ENCODE data around the gene FHL2. TPM values are rescaled to one million over a fixed set of nuclear protein-coding genes. Genes with fewer than 3 reads are reported as not detected.

FHL2 gene
- total RNA-seq, 2 experiments from 2014 or later: not detected

DNA sequence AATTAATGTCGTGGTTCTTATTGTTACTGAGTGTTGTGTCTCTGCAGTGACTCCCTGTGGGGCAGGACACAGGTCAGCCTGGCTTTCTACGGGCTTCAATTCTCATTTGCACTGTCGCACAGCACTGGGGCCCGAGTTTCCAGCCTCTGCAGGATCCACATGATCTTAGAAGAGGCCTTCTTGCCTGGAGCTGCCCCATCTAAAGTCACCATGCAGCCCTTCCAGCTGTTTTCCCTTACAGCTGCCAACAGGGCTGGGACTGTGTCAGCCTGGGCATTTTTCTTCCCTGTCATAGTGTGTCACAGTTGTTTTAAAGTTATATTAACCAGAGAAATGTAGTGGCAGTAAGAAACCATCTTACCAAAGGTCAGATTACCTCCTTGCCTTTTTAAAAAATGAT is 27.0 kb downstream of the FHL2 start:
- no peak for DNase-seq (ENCODE audit: low spot score)
- Histone ChIP-seq H3K9me3 (ENCODE audit: low read length) (no peaks in the 10 kb centered on the region), H3K4me3 (ENCODE audit: low read depth, low read length, poor library complexity, severe bottlenecking) (no peak overlapping the region), H3K79me2 (ENCODE audit: insufficient read depth, low read depth, low read length) (no peaks in the 10 kb centered on the region), H3K27ac (ENCODE audit: low read depth, low read length, poor library complexity, severe bottlenecking) (no peak overlapping the region), H3K36me3 (ENCODE audit: insufficient read depth, low read length) (no peaks in the 10 kb centered on the region), H3K4me2 (ENCODE audit: low read length) (no peak overlapping the region), H2AFZ (ENCODE audit: low read length) (no peak overlapping the region), H4K20me1 (ENCODE audit: insufficient read depth, low read length) (no peaks in the 10 kb centered on the region), H3K9me2 (ENCODE audit: insufficient read depth, low read length) (no peaks in the 10 kb centered on the region), H3K4me1 (ENCODE audit: insufficient read depth, low read length, poor library complexity, severe bottlenecking) (no peaks in the 10 kb centered on the region)
- ChIA-PET POLR2A (no interaction called here), CTCF (ENCODE audit: unreplicated experiment) (interaction anchor here (0.6 kb wide), 1 partner anchor 150 kb away, joined by 3 read pairs; no protein-coding TSS in a partner anchor)
- intact Hi-C loops (cut with micrococcal nuclease; ENCODE audit: unreplicated experiment): no loop called here
- BruUV-seq (replicated peaks): no TSS peak
- TF ChIP-seq, protein P1, sequence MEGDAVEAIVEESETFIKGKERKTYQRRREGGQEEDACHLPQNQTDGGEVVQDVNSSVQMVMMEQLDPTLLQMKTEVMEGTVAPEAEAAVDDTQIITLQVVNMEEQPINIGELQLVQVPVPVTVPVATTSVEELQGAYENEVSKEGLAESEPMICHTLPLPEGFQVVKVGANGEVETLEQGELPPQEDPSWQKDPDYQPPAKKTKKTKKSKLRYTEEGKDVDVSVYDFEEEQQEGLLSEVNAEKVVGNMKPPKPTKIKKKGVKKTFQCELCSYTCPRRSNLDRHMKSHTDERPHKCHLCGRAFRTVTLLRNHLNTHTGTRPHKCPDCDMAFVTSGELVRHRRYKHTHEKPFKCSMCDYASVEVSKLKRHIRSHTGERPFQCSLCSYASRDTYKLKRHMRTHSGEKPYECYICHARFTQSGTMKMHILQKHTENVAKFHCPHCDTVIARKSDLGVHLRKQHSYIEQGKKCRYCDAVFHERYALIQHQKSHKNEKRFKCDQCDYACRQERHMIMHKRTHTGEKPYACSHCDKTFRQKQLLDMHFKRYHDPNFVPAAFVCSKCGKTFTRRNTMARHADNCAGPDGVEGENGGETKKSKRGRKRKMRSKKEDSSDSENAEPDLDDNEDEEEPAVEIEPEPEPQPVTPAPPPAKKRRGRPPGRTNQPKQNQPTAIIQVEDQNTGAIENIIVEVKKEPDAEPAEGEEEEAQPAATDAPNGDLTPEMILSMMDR (conservative IDR thresholded peaks at IDR 0.05; ENCODE audit: low read length): no peak
- no peak for TF ChIP-seq EZH2phosphoT487 (IDR thresholded peaks at IDR 0.05; ENCODE audit: borderline replicate concordance, low read depth, low read length)

DNA sequence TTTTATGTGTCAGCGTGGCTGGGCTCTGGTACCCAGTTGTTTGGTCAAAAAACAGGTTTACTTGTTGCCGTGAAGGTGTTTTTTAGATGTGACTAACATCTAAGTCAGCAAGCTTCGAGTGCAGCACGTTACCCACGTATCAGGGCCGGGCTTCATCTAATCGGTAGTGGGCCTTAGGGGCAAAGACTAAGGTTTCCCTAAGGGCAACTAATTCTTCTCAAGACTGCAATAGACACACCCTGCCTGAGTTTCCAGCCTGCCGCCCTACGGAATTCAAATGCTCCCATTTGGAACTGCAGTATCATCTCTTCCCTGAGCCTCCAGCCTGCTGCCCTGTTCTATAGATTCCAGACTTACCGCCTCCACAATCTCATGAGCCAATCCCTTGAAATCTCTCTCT is 27.7 kb downstream of the FHL2 start:
- Histone ChIP-seq H3K4me2 (ENCODE audit: low read length) (no peak overlapping the region), H3K79me2 (ENCODE audit: insufficient read depth, low read depth, low read length) (no peaks in the 10 kb centered on the region), H3K4me3 (ENCODE audit: low read depth, low read length, poor library complexity, severe bottlenecking) (no peak overlapping the region), H4K20me1 (ENCODE audit: insufficient read depth, low read length) (no peaks in the 10 kb centered on the region), H3K36me3 (ENCODE audit: insufficient read depth, low read length) (no peaks in the 10 kb centered on the region), H3K4me1 (ENCODE audit: insufficient read depth, low read length, poor library complexity, severe bottlenecking) (no peaks in the 10 kb centered on the region), H2AFZ (ENCODE audit: low read length) (no peak overlapping the region), H3K9me2 (ENCODE audit: insufficient read depth, low read length) (no peaks in the 10 kb centered on the region), H3K27ac (ENCODE audit: low read depth, low read length, poor library complexity, severe bottlenecking) (no peak overlapping the region), H3K9me3 (ENCODE audit: low read length) (no peaks in the 10 kb centered on the region)
- TF ChIP-seq EZH2phosphoT487 (IDR thresholded peaks at IDR 0.05; ENCODE audit: borderline replicate concordance, low read depth, low read length): no peak
- TF ChIP-seq, protein P1 (conservative IDR thresholded peaks at IDR 0.05; ENCODE audit: low read length): no peak
- no peak for DNase-seq (ENCODE audit: low spot score)
- BruUV-seq (replicated peaks): no TSS peak
- ChIA-PET CTCF (ENCODE audit: unreplicated experiment) (interaction anchor here (0.6 kb wide), 1 partner anchor 151 kb away, joined by 3 read pairs; no protein-coding TSS in a partner anchor), POLR2A (no interaction called here)
- intact Hi-C loops (cut with micrococcal nuclease; ENCODE audit: unreplicated experiment): no loop called here

DNA sequence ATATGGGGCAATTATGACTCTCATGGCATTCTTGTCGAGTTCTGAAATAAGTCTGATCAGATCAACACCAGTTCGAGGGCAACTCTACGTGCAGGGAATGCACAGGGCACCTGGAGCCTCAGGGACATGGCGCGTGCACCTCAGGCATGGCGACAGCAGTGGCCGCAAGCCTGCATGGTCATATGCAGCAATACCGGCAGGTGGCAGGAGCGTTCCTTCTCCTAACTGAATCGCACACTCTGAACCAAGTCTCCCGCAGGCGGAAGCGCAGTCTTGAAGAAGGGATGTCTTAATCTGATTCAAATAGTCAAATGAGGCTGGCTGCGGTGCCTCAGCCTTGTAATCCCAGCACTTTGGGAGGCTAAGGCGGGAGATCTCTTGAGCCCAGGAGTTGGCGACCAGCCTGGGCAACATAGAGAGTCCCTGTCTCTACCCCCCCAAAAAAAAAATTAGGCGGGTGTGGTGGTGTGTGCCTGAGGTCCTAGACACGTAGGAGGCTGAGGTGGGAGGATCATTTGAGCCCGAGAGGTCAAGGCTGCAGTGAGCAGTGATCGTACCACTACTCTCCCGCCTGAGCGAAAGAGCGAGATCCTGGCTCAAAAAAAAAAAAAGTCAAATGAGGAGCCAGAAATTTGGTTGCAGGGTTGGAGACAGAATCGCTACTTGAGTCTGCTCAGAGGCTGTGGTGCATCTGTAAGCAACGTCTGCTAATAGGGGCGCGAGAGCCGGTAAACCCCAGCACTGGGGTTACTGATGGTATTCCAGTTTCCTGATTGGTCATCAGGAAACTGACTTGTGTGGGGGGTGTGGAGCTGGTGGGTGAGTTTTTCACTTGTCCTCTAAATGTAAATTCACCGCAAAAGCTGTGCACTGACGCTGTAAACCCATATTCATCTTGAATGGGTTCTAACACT is 28.8 kb downstream of the FHL2 start:
- no peak for TF ChIP-seq EZH2phosphoT487 (IDR thresholded peaks at IDR 0.05; ENCODE audit: borderline replicate concordance, low read depth, low read length)
- TF ChIP-seq, protein P1 (conservative IDR thresholded peaks at IDR 0.05; ENCODE audit: low read length): peak; percentile 70
- Histone ChIP-seq H3K9me3 (ENCODE audit: low read length) (no peaks in the 10 kb centered on the region), H3K4me2 (ENCODE audit: low read length) (no peak overlapping the region), H2AFZ (ENCODE audit: low read length) (no peak overlapping the region), H3K79me2 (ENCODE audit: insufficient read depth, low read depth, low read length) (no peaks in the 10 kb centered on the region), H3K4me1 (ENCODE audit: insufficient read depth, low read length, poor library complexity, severe bottlenecking) (no peaks in the 10 kb centered on the region), H3K4me3 (ENCODE audit: low read depth, low read length, poor library complexity, severe bottlenecking) (no peak overlapping the region), H3K36me3 (ENCODE audit: insufficient read depth, low read length) (no peaks in the 10 kb centered on the region), H3K27ac (ENCODE audit: low read depth, low read length, poor library complexity, severe bottlenecking) (no peak overlapping the region), H4K20me1 (ENCODE audit: insufficient read depth, low read length) (no peaks in the 10 kb centered on the region), H3K9me2 (ENCODE audit: insufficient read depth, low read length) (no peaks in the 10 kb centered on the region)
- ChIA-PET POLR2A (no interaction called here), CTCF (ENCODE audit: unreplicated experiment) (no interaction called here)
- peak; percentile 58 for DNase-seq (ENCODE audit: low spot score)
- intact Hi-C loops (cut with micrococcal nuclease; ENCODE audit: unreplicated experiment): loop anchor here (1.0 kb wide), 1 partner anchor 151 kb away; no protein-coding TSS in a partner anchor
- no TSS peak for BruUV-seq (replicated peaks)

All from OCI-LY7 (cell line).